Thoracic aorta (tissue), 2 donors: ENCODE results near the gene CHRNB1. TPM values are rescaled to one million over a fixed set of nuclear protein-coding genes. Genes with fewer than 3 reads are reported as not detected.

Experiments
- ATAC-seq: fragments of 150-250 bp; one replicate; pipeline ENCODE4 v1.8.0; 2017; ENCODE audit warnings: low read depth; ENCODE audit not compliant: insufficient number of reproducible peaks, low FRiP score
- DNase-seq: peaks from one replicate; pipeline ENCODE4 v3.0.0-alpha.2; 2020; ENCODE audit warnings: low spot score
- H3K27ac ChIP-seq, 2 donors: fragments of 200-600 bp; sonication (generic); 1 replicate in 1 of 2; 2 replicates in 1 of 2; pipeline ENCODE4 v1.5.1; 2016; ENCODE audit warnings: mild to moderate bottlenecking in 2 of 2, moderate library complexity in 2 of 2
- H3K27me3 ChIP-seq: fragments of 200-600 bp; sonication (generic); replicated peaks from 2 replicates; pipeline ENCODE4 v1.6.0; 2016; ENCODE audit warnings: mild to moderate bottlenecking; ENCODE audit not compliant: insufficient read depth
- H3K36me3 ChIP-seq: fragments of 200-600 bp; sonication (generic); one replicate; pipeline ENCODE4 v1.5.1; 2016
- H3K4me1 ChIP-seq, 2 donors: fragments of 200-600 bp; sonication (generic); 1 replicate in 1 of 2; 2 replicates in 1 of 2; pipeline versions ENCODE4 v1.5.1 to v1.6.0; 2016; ENCODE audit warnings: low read depth in 2 of 2, mild to moderate bottlenecking in 1 of 2; ENCODE audit not compliant: control insufficient read depth in 1 of 2
- H3K4me3 ChIP-seq: fragments of 200-600 bp; sonication (generic); 2 replicates; pipeline ENCODE4 v1.5.1; 2016; ENCODE audit warnings: mild to moderate bottlenecking
- H3K9me3 ChIP-seq: fragments of 200-600 bp; sonication (generic); 2 replicates; pipeline ENCODE4 v1.5.1; 2016
- CTCF ChIP-seq: fragments of 200-600 bp; sonication (generic); IDR thresholded peaks from one replicate; pipeline ENCODE4 v1.5.1; 2019; ENCODE audit warnings: antibody characterized with exemption
- total RNA-seq, 2 donors: library from RNA; depleted of rRNA; stranded (reverse); fragments of >200 nt; gene quantifications; one replicate each; pipeline versions ENCODE4 v1.1.0 to v1.2.3, GENCODE V29; 2016

CHRNB1 gene
- total RNA-seq, 2 donors from 2014 or later: 11.6 to 17.6 TPM

- Histone ChIP-seq H3K4me3 (no peak overlapping the region), H3K36me3 (peaks cover 82% of the 10 kb centered on the region), H3K4me1 (no peaks in the 10 kb centered on the region), H3K9me3 (no peaks in the 10 kb centered on the region), H3K27me3 (no peaks in the 10 kb centered on the region), H3K27ac (no peak overlapping the region)
- ATAC-seq: no peak
- no peak for TF ChIP-seq CTCF
- no peak for DNase-seq
Observed at GRCh38 chr17:7503521-7503920, 58.7 kb downstream of the CHRNB1 start.

Other genes with a start within 250 kb of the CHRNB1 start
- gene DLG4, start 225.2 kb upstream of the CHRNB1 start, total RNA-seq: 10 to 100 TPM; 14.0 to 14.8 TPM
- 100 to 1,000 TPM; 369 to 471 TPM for gene ACADVL, start 225.1 kb upstream of the CHRNB1 start, total RNA-seq
- 10 to 100 TPM; 52.8 to 68.5 TPM for gene DVL2, start 210.5 kb upstream of the CHRNB1 start, total RNA-seq
- 10 to 100 TPM; 25.1 to 44.7 TPM for gene PHF23, start 205.6 kb upstream of the CHRNB1 start, total RNA-seq
- gene GABARAP, start 202.6 kb upstream of the CHRNB1 start, total RNA-seq: 100 to 1,000 TPM; 187 to 446 TPM
- 10 to 100 TPM; 51.3 to 51.7 TPM for gene CTDNEP1, start 193.3 kb upstream of the CHRNB1 start, total RNA-seq
- 10 to 100 TPM; 15.8 to 19.0 TPM for gene ELP5, start 192.8 kb upstream of the CHRNB1 start, total RNA-seq
- under 1 TPM in 1 of 2 donors, not detected in 1; 0.41 TPM for gene CLDN7, start 182.6 kb upstream of the CHRNB1 start, total RNA-seq
- 1 to 10 TPM; 1.2 to 7.7 TPM for gene SLC2A4, start 163.3 kb upstream of the CHRNB1 start, total RNA-seq
- gene YBX2, start 150.4 kb upstream of the CHRNB1 start, total RNA-seq: not detected
- gene EIF5A, start 137.4 kb upstream of the CHRNB1 start, total RNA-seq: 100 to 1,000 TPM; 118 to 130 TPM
- 10 to 100 TPM; 66.5 to 100.0 TPM for gene GPS2, start 129.7 kb upstream of the CHRNB1 start, total RNA-seq
- 10 to 100 TPM; 24.4 to 45.3 TPM for gene NEURL4, start 115.7 kb upstream of the CHRNB1 start, total RNA-seq
- gene ACAP1, start 108.5 kb upstream of the CHRNB1 start, total RNA-seq: 1 to 10 TPM; 6.8 to 9.9 TPM
- gene KCTD11, start 92.9 kb upstream of the CHRNB1 start, total RNA-seq: 10 to 100 TPM; 13.3 to 20.2 TPM
- gene TMEM95, start 89.9 kb upstream of the CHRNB1 start, total RNA-seq: not detected
- 1 to 10 TPM; 3.7 to 4.7 TPM for gene TNK1, start 64.0 kb upstream of the CHRNB1 start, total RNA-seq
- 10 to 100 TPM; 31.0 to 49.4 TPM for gene PLSCR3, start 50.5 kb upstream of the CHRNB1 start, total RNA-seq
- gene TMEM256, start 41.0 kb upstream of the CHRNB1 start, total RNA-seq: 10 to 100 TPM; 27.9 to 88.9 TPM
- gene NLGN2, start 37.2 kb upstream of the CHRNB1 start, total RNA-seq: 10 to 100 TPM in 1 of 2 donors, 1 to 10 TPM in 1; 9.2 to 20.8 TPM
- gene SPEM1, start 24.7 kb upstream of the CHRNB1 start, total RNA-seq: not detected
- not detected for gene SPEM2, start 19.4 kb upstream of the CHRNB1 start, total RNA-seq
- gene SPEM3, start 16.2 kb upstream of the CHRNB1 start, total RNA-seq: not detected
- gene TMEM102, start 9.6 kb upstream of the CHRNB1 start, total RNA-seq: 1 to 10 TPM; 7.7 to 9.7 TPM
- under 1 TPM in 1 of 2 donors, not detected in 1; 0.68 TPM for gene FGF11, start 5.5 kb upstream of the CHRNB1 start, total RNA-seq
- gene ZBTB4, start 34.6 kb downstream of the CHRNB1 start, total RNA-seq: 10 to 100 TPM; 56.2 to 72.3 TPM
- gene SLC35G6, start 36.4 kb downstream of the CHRNB1 start, total RNA-seq: not detected
- 100 to 1,000 TPM in 1 of 2 donors, 10 to 100 TPM in 1; 77.8 to 151 TPM for gene POLR2A, start 39.3 kb downstream of the CHRNB1 start, total RNA-seq
- gene TNFSF12, start 104.0 kb downstream of the CHRNB1 start, total RNA-seq: 10 to 100 TPM; 54.6 to 98.3 TPM
- 10 to 100 TPM; 40.5 to 49.2 TPM for gene TNFSF13, start 113.7 kb downstream of the CHRNB1 start, total RNA-seq
- gene SENP3, start 116.9 kb downstream of the CHRNB1 start, total RNA-seq: 10 to 100 TPM; 47.0 to 80.7 TPM
- gene CD68, start 134.6 kb downstream of the CHRNB1 start, total RNA-seq: 100 to 1,000 TPM in 1 of 2 donors, 10 to 100 TPM in 1; 70.8 to 133 TPM
- 10 to 100 TPM; 31.1 to 38.9 TPM for gene MPDU1, start 138.8 kb downstream of the CHRNB1 start, total RNA-seq
- gene SOX15, start 145.0 kb downstream of the CHRNB1 start, total RNA-seq: 1 to 10 TPM in 1 of 2 donors, under 1 TPM in 1; 0.81 to 2.8 TPM
- 10 to 100 TPM; 42.8 to 53.9 TPM for gene FXR2, start 169.8 kb downstream of the CHRNB1 start, total RNA-seq
- 10 to 100 TPM; 29.8 to 30.9 TPM for gene SAT2, start 182.8 kb downstream of the CHRNB1 start, total RNA-seq
- not detected for gene SHBG, start 185.1 kb downstream of the CHRNB1 start, total RNA-seq
- 1 to 10 TPM; 1.1 to 1.4 TPM for gene ATP1B2, start 205.9 kb downstream of the CHRNB1 start, total RNA-seq
- 10 to 100 TPM; 16.8 to 23.7 TPM for gene TP53, start 242.4 kb downstream of the CHRNB1 start, total RNA-seq
- 1 to 10 TPM; 2.9 to 3.4 TPM for gene WRAP53, start 243.4 kb downstream of the CHRNB1 start, total RNA-seq